Stimulated activated CD4-positive, alpha-beta T cell treated with anti-CD3 and anti-CD28 coated beads, Interleukin-1b, Interleukin-23, amount 100 ng/mL, for 4 hours (primary cell): ENCODE measurements around the gene ABCB10.

Source experiments
- DNase-seq, 2 donors: peaks; one replicate each; pipeline ENCODE4 v3.0.0-alpha.2; 2020; ENCODE audit warnings: low read depth in 2 of 2

The ABCB10 gene

GRCh38 chr1:229474509-229474908 lies 84.0 kb downstream of the ABCB10 start:
- no peak for DNase-seq

- DNase-seq: no peak
Observed at GRCh38 chr1:229471175-229471574, 87.3 kb downstream of the ABCB10 start.

- DNase-seq: no peak
Observed at GRCh38 chr1:229470406-229471043, 88.0 kb downstream of the ABCB10 start.

- no peak for DNase-seq
Observed at GRCh38 chr1:229466887-229467286, 91.6 kb downstream of the ABCB10 start.
